IMR-90 (cell line): ENCODE results near the gene NCOR1. TPM values are rescaled to one million over a fixed set of nuclear protein-coding genes. Genes with fewer than 3 reads are reported as not detected.

Experiments
- ATAC-seq: fragments of 200-7000 bp; cut with Tn5 transposase; 2 replicates; pipeline ENCODE4 v1.9.1; 2020; ENCODE audit warnings: low read depth, mild to moderate bottlenecking, moderate library complexity
- BruUV-seq: library from RNA; stranded (reverse); fragments of 400-500 nt; replicated peaks from 2 replicates; lab custom pipeline; 2021; lab: Mats Ljungman, UMichigan
- CTCF ChIA-PET: fragments of 300-600 bp; formaldehyde crosslinking; extraction: SDS; loops from one replicate; lab custom pipeline; 2021; ENCODE audit warnings: antibody characterized with exemption; lab: Yijun Ruan, JAX
- POLR2A ChIA-PET: fragments of 300-600 bp; sonication (Branson Sonifier 250); formaldehyde crosslinking; loops from one replicate; lab custom pipeline; 2022; ENCODE audit warnings: antibody characterized with exemption; ENCODE audit not compliant: unreplicated experiment; lab: Charles Lee
- DNase-seq: peaks from one replicate; pipeline ENCODE4 v3.0.0; 2013
- H2AFZ ChIP-seq: replicated peaks from 2 replicates; pipeline ENCODE3; 2013; ENCODE audit warnings: low read length, mild to moderate bottlenecking; ENCODE audit not compliant: poor library complexity
- H2AK5ac ChIP-seq: 2 replicates; pipeline ENCODE4 v1.6.1; 2013; ENCODE audit warnings: low read depth, low read length, inconsistent platforms
- H2AK9ac ChIP-seq: replicated peaks from 2 replicates; pipeline ENCODE3; 2013; ENCODE audit warnings: mild to moderate bottlenecking, low read depth, low read length, moderate library complexity; ENCODE audit not compliant: poor library complexity
- H2BK120ac ChIP-seq: 2 replicates; pipeline ENCODE4 v1.6.1; 2013; ENCODE audit warnings: low read depth, low read length, inconsistent platforms
- H2BK15ac ChIP-seq: 3 replicates; pipeline ENCODE4 v1.6.1; 2013; ENCODE audit warnings: low read depth, low read length, inconsistent platforms
- H2BK20ac ChIP-seq: 2 replicates; pipeline ENCODE4 v1.6.1; 2013; ENCODE audit warnings: low read depth, mild to moderate bottlenecking, inconsistent platforms, low read length, moderate library complexity
- H2BK5ac ChIP-seq: 2 replicates; pipeline ENCODE4 v1.6.1; 2013; ENCODE audit warnings: mild to moderate bottlenecking, low read depth, low read length, inconsistent platforms; ENCODE audit not compliant: poor library complexity, severe bottlenecking
- H3K14ac ChIP-seq: replicated peaks from 2 replicates; pipeline ENCODE4 v1.6.1; 2013; ENCODE audit warnings: low read depth, low read length, inconsistent platforms
- H3K18ac ChIP-seq: 2 replicates; pipeline ENCODE4 v1.6.1; 2013; ENCODE audit warnings: low read depth, low read length, control low read depth
- H3K23ac ChIP-seq: 2 replicates; pipeline ENCODE4 v1.6.1; 2013; ENCODE audit warnings: low read depth, low read length, inconsistent platforms
- H3K27ac ChIP-seq: 2 replicates; pipeline ENCODE4 v1.5.1; 2013; ENCODE audit warnings: mild to moderate bottlenecking, control low read depth, low read length; ENCODE audit not compliant: insufficient read depth
- H3K27me3 ChIP-seq: 2 replicates; pipeline ENCODE4 v1.6.1; 2013; ENCODE audit warnings: low read length; ENCODE audit not compliant: control insufficient read depth, insufficient read depth
- H3K36me3 ChIP-seq: 2 replicates; pipeline ENCODE4 v1.6.1; 2013; ENCODE audit warnings: low read length, mixed read lengths; ENCODE audit not compliant: control insufficient read depth, insufficient read depth
- H3K4ac ChIP-seq: 2 replicates; pipeline ENCODE4 v1.6.1; 2013; ENCODE audit warnings: low read depth, low read length, inconsistent platforms
- H3K4me1 ChIP-seq: 2 replicates; pipeline ENCODE4 v1.6.1; 2013; ENCODE audit warnings: low read length, mixed read lengths; ENCODE audit not compliant: control insufficient read depth, insufficient read depth
- H3K4me2 ChIP-seq: 2 replicates; pipeline ENCODE4 v1.6.1; 2013; ENCODE audit warnings: low read depth, mild to moderate bottlenecking, control low read depth, low read length, moderate library complexity
- H3K4me3 ChIP-seq: 2 replicates; pipeline ENCODE4 v1.5.1; 2013; ENCODE audit warnings: low read depth, mild to moderate bottlenecking, control low read depth, low read length, moderate library complexity; ENCODE audit not compliant: insufficient read depth
- H3K56ac ChIP-seq: 2 replicates; pipeline ENCODE4 v1.6.1; 2013; ENCODE audit warnings: low read length, inconsistent platforms; ENCODE audit not compliant: insufficient read depth; ENCODE audit errors: extremely low read depth
- H3K79me1 ChIP-seq, 2 experiments: 2 replicates each; pipeline ENCODE4 v1.6.1; 2013; ENCODE audit warnings: low read length in 2 of 2, inconsistent platforms in 1 of 2, low read depth in 1 of 2
- H3K9ac ChIP-seq: 2 replicates; pipeline ENCODE4 v1.6.1; 2013; ENCODE audit warnings: low read depth, low read length, control low read depth
- H3K9me1 ChIP-seq: 2 replicates; pipeline ENCODE4 v1.6.1; 2013; ENCODE audit warnings: low read length, inconsistent platforms; ENCODE audit not compliant: insufficient read depth
- H3K9me3 ChIP-seq: 2 replicates; pipeline ENCODE4 v1.6.1; 2013; ENCODE audit warnings: low read length; ENCODE audit not compliant: control insufficient read depth, insufficient read depth
- H4K20me1 ChIP-seq: 2 replicates; pipeline ENCODE4 v1.6.1; 2013; ENCODE audit warnings: low read length, inconsistent platforms; ENCODE audit not compliant: insufficient read depth
- H4K5ac ChIP-seq: 2 replicates; pipeline ENCODE4 v1.6.1; 2013; ENCODE audit warnings: mild to moderate bottlenecking, low read depth, low read length, control low read depth
- H4K8ac ChIP-seq, 2 experiments: 2 replicates each; pipeline ENCODE4 v1.6.1; 2013; ENCODE audit warnings: low read depth in 2 of 2, low read length in 2 of 2, control low read depth in 1 of 2, inconsistent platforms in 1 of 2
- H4K91ac ChIP-seq: 2 replicates; pipeline ENCODE4 v1.6.1; 2013; ENCODE audit warnings: low read depth, low read length, inconsistent platforms; ENCODE audit not compliant: insufficient read depth
- CEBPB ChIP-seq: IDR thresholded peaks from 2 replicates; pipeline ENCODE4 v1.6.1; 2012; ENCODE audit warnings: low read depth, low read length, improper control_type of control experiment
- CTCF ChIP-seq: conservative IDR thresholded peaks from 2 replicates; pipeline ENCODE4 v1.5.1; 2012; ENCODE audit warnings: mild to moderate bottlenecking, low read depth, low read length, improper control_type of control experiment
- MAZ ChIP-seq: IDR thresholded peaks from 2 replicates; pipeline ENCODE4 v1.6.1; 2012; ENCODE audit warnings: low read depth, mild to moderate bottlenecking, low read length, improper control_type of control experiment, moderate library complexity, borderline replicate concordance
- NFE2L2 ChIP-seq: fragments of 150-350 bp; IDR thresholded peaks from 2 replicates; pipeline ENCODE4 v1.6.1; 2016; ENCODE audit warnings: low read depth, mild to moderate bottlenecking, low read length
- POLR2A ChIP-seq: IDR thresholded peaks from 2 replicates; pipeline ENCODE4 v1.6.1; 2012; ENCODE audit warnings: mild to moderate bottlenecking, low read depth, low read length
- RAD21 ChIP-seq: IDR thresholded peaks from 2 replicates; pipeline ENCODE4 v1.6.1; 2012; ENCODE audit warnings: low read length, improper control_type of control experiment
- RCOR1 ChIP-seq: IDR thresholded peaks from 2 replicates; pipeline ENCODE4 v1.6.1; 2012; ENCODE audit warnings: mild to moderate bottlenecking, low read length, improper control_type of control experiment; ENCODE audit not compliant: insufficient replicate concordance
- RFX5 ChIP-seq: IDR thresholded peaks from 2 replicates; pipeline ENCODE4 v1.8.0; 2012; ENCODE audit warnings: low read depth, mild to moderate bottlenecking, low read length, moderate library complexity
- SMC3 ChIP-seq: fragments of 150-350 bp; IDR thresholded peaks from 2 replicates; pipeline ENCODE4 v1.6.1; 2016; ENCODE audit warnings: low read depth, mild to moderate bottlenecking, antibody characterized with exemption, low read length, moderate library complexity
- USF2 ChIP-seq: fragments of 150-350 bp; IDR thresholded peaks from 2 replicates; pipeline ENCODE4 v1.6.1; 2017; ENCODE audit warnings: mild to moderate bottlenecking, antibody characterized with exemption, low read length, low read depth
- WGBS, 2 experiments: methylation state at CpG; one replicate each; pipeline versions ENCODE4 v1.1.5 to v1.1.7; 2013; ENCODE audit warnings: missing lambda C conversion rate in 2 of 2; ENCODE audit not compliant: insufficient read length in 1 of 2; ENCODE audit errors: extremely low coverage in 2 of 2; 5-methylcytosine and 5-hydroxymethylcytosine counted together
- dilution Hi-C: fragments of 300-500 bp; cut with HindIII; formaldehyde crosslinking; loops from one replicate; pipeline ENCODE4 v1.14.3; 2018; ENCODE audit warnings: low sequenced_read_pairs; ENCODE audit not compliant: unreplicated experiment
- in situ Hi-C: fragments of 300-500 bp; cut with MboI; formaldehyde crosslinking; loops from 3 replicates; pipeline ENCODE4 v1.14.3; 2019; ENCODE audit warnings: low sequenced_read_pairs, inconsistent platforms, mixed read lengths
- intact Hi-C: fragments of 100-400 bp; cut with micrococcal nuclease; formaldehyde crosslinking; loops from 2 replicates; pipeline ENCODE4 v1.10.0; 2022
- polyA plus RNA-seq, 3 experiments: library from polyadenylated mRNA; depleted of rRNA; stranded (reverse); fragments of >200 nt; gene quantifications; 2 replicates each; pipeline ENCODE4 v1.2.3, GENCODE V29; 2012; ENCODE audit warnings: low replicate concordance in 1 of 3
- total RNA-seq: library from RNA; depleted of rRNA; stranded (reverse); fragments of >200 nt; gene quantifications from 2 replicates; pipeline ENCODE4 v1.2.3, GENCODE V29; 2012

NCOR1 gene
- total and polyA plus RNA-seq, 2 of the 4 experiments (the other 2 are of a cell fraction) = 54.5 to 80.3 TPM

GRCh38 chr17:16123531-16123930 lies 91.8 kb downstream of the NCOR1 start:
- no peak overlapping the region for H2AFZ ChIP-seq
- no peak overlapping the region for H4K5ac ChIP-seq
- H3K14ac ChIP-seq = no peak overlapping the region
- 90% methylated on average over 2 of the region's 3 CpGs; no CpG with 5 or more reads in 1 of the 2 experiments for WGBS, 2 experiments
- TF ChIP-seq POLR2A (no peak), CTCF (no peak), SMC3 (no peak), RAD21 (no peak), NFE2L2 (no peak), MAZ (no peak), RFX5 (no peak), RCOR1 (no peak), CEBPB (no peak), USF2 (no peak)
- no peak overlapping the region for H2AK9ac ChIP-seq
- ATAC-seq (no peak), DNase-seq (no peak)
- no peak overlapping the region for H2BK120ac ChIP-seq
- no peak overlapping the region for H2BK20ac ChIP-seq
- peaks cover 30% of the 10 kb centered on the region for H3K36me3 ChIP-seq
- no peak overlapping the region for H3K23ac ChIP-seq
- H3K9me1 ChIP-seq = peaks cover 10% of the 10 kb centered on the region
- H3K9me3 ChIP-seq = no peaks in the 10 kb centered on the region
- dilution Hi-C loops = no loop called here
- no peak overlapping the region for H3K27ac ChIP-seq
- no peak overlapping the region for H2BK15ac ChIP-seq
- peaks cover 2% of the 10 kb centered on the region; the same call in 1 of the 2 replicates for H3K4me1 ChIP-seq
- CTCF ChIA-PET = no interaction called here
- H3K56ac ChIP-seq = no peak overlapping the region
- in situ Hi-C loops = no loop called here
- no peaks in the 10 kb centered on the region for H3K27me3 ChIP-seq
- H2BK5ac ChIP-seq = peak overlapping the region; percentile 2
- H3K9ac ChIP-seq = no peak overlapping the region
- H2AK5ac ChIP-seq = no peak overlapping the region
- no peak overlapping the region for H4K8ac ChIP-seq
- H4K20me1 ChIP-seq = peaks cover 13% of the 10 kb centered on the region; the same call in 1 of the 2 replicates
- H4K91ac ChIP-seq = no peak overlapping the region
- H3K4me2 ChIP-seq = no peak overlapping the region
- H3K79me1 ChIP-seq = peaks cover 23 to 43% of the 10 kb centered on the region in 2 experiments
- H3K4me3 ChIP-seq = no peak overlapping the region
- no peak overlapping the region for H3K18ac ChIP-seq
- H3K4ac ChIP-seq = no peak overlapping the region
- intact Hi-C loops = no loop called here
- POLR2A ChIA-PET = no interaction called here
- no TSS peak for BruUV-seq
